HG02870 (cell line): Measurements from ENCODE around the gene CALM3.

Source experiments
- ATAC-seq: cut with Tn5 transposase; IDR thresholded peaks from one replicate; pipeline ENCODE4 v1.9.1; 2021; ENCODE audit warnings: mild to moderate bottlenecking, moderate library complexity; ENCODE audit not compliant: unreplicated experiment

CALM3 gene

DNA sequence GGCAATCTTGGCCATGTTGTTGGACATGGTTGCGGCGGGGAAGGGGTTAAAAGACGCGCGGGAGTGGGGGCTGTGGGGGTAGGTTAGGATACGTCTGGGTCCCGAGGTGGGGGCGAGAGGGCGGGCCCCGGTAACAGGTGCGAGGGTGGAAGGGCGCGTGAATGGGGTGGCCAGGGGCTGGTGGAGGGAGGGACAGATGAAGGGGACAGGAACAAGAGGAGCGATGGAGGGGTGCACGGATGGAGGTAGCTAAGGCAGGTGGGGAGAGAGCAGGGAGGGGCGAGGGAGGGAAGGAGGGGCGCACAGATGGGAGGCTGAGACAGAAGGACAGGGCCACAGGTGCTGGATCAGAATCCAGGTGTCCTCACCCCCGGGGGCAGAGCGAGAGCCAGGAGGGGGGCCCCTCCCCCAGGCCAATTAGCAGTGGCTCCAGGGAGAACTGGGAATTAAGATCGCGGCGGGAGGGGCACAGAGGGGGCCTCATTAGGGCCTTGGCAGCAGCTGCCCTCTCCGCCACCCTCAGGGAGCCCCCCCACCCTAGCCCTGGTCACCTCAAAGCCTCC is 33.6 kb downstream of the CALM3 start:
- ATAC-seq: no peak

DNA sequence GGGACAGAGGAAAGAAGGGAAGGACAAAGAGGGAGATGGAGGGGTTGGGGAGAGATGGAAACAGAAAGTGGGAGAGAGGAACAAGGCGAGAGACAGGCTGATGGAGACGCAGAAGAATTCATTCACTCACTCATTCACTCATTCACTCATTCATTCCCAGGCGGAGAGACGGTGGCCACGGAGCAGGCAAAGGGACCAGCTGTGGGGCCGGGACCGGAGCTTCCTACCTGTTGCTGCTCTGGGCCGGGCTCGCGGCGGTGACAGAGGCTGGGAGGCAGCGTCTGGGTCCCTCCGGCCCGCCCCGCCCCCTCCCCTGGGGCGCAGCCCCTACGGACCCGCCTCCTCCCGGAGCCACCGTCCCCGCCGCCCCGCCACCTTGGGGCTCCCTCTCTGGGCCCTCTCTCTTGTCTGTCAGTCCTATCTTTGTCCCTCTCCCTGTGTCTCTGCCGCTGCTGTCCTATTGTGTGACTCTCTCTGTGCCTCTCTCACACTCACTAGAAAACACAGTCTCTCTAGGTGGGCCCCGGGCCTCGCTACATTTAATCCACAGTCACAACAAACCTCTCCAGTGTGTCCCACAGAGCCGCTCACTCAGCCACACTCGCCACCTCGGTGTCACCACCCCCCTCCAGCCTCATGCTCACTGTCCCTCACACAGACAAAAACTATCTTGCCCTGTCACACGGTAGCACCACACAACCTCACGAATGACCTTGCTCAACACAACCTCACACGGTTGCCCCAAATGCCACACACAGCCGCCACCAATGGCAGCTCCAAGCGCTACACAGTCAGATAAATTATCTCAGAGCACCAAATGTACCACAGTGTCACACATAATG is 35.0 kb downstream of the CALM3 start, which contains the start of gene GNG8:
GNG8 (minus strand) TSS at position 283 of the 842 bp plus-strand sequence. CDS start 1,520 bp downstream, outside the sequence.
- no peak for ATAC-seq

DNA sequence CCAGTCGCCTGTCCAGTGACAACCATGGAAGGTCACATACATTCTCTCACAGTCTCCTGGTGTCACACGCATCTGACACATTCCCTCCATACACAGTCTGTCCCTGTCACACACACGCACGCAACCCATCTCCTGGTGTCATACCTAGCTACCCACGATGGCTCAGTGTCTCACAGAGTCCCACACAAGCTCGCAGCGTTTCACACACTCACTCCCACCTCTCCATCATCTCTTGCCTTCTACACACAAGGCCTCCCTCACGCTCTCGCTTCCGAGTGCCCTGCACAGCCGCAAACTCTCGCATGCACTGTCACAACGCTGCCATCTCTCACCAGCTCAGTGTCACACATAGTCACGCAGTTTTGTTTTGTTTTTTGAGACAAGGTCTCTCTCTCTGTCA is 36.1 kb downstream of the CALM3 start:
- no peak for ATAC-seq

DNA sequence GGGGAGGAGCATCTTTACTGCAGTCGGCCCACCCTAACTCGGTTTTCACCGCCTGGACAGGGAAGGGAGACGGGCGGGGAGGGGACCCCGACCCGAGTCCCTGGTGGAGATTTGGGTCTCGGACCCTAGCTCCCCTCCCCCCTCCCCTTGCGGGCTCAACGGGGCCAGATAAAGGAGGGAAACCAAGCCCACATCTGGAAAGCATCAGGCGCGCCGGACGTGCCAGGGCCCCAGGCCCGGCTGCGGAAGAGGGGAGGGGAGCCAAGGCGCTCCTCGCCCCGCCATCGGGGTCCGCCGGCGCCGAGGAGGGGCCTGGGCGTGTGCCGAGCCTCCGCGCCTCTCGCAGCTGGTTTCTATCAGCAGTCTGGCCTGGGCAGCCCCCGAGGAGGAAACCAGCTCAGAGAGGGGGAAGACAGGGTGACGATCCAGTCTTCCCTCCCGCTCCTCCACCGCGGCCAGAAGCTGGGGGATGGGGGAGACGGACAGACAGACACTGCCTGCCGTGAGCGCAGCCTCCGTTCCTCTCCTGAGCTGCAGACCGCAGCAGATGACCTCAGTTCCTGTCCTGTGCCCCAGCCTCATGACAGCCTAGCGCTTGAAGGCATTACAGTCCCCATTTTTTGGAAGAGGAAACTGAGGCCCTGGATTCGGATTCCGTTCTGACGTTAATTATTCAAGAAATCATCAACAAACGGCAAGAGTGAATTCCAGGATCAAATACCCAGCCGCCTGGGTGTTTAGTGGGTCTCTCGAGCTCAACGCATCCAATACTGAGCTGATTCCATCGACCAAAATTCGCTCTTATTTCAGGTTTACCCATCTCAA is 38.4 kb downstream of the CALM3 start:
- no peak for ATAC-seq

DNA sequence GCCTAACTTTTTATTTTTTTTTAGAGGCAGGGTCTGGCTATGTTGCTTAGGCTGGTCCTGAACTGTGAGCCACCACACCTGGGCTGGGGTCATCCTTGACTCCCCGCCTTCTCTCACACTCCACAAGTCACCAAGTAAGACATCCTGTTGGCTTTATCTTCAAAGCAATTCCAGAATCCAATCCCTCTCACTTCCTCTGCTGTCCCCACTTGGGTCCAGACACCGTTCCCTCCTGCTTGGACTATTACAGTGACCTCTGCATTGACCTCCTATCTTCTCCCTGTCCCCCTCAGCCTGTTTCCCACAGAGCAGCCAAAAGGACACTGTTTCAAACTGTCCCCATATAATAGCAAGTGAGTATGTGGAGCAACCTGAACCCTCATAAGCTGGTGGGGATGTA is 39.5 kb downstream of the CALM3 start:
- no peak for ATAC-seq

DNA sequence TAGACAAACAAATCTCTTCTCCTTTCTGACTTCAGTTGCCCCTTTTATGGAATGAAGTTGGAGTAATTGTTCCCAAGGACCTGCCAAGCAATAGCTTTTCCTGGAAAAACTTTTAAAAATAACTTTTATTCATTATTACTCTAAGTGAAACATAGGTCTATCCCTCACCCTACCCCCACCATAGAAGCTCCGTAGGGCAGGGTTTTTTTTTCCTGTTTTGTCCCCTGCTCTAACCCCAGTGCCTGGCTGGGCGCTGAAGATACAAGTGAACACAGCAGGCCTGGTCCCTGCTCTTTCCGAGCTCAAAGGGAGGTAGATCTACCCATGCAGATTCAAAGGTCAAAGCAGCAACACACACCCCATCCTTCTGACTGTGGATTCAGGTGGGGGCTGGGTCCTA is 43.6 kb downstream of the CALM3 start:
- no peak for ATAC-seq

DNA sequence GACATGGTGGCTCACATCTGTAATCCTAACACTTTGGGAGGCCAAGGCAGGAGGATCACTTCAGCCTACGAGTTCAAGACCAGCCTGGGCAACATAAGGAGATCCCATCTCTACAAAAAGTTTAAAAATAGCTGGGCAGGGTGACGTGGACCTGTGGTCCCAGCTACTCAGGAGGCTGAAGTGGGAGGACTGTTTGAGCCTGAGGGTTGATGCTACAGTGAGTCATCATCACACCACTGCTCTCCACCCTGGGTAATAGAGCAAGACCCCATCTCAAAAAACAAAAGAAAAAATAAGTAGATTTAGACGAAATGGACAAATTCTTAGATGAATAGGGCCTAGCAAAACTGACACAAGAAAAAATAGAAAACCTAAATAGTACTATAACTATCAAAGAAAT is 45.3 kb downstream of the CALM3 start:
- ATAC-seq: no peak

DNA sequence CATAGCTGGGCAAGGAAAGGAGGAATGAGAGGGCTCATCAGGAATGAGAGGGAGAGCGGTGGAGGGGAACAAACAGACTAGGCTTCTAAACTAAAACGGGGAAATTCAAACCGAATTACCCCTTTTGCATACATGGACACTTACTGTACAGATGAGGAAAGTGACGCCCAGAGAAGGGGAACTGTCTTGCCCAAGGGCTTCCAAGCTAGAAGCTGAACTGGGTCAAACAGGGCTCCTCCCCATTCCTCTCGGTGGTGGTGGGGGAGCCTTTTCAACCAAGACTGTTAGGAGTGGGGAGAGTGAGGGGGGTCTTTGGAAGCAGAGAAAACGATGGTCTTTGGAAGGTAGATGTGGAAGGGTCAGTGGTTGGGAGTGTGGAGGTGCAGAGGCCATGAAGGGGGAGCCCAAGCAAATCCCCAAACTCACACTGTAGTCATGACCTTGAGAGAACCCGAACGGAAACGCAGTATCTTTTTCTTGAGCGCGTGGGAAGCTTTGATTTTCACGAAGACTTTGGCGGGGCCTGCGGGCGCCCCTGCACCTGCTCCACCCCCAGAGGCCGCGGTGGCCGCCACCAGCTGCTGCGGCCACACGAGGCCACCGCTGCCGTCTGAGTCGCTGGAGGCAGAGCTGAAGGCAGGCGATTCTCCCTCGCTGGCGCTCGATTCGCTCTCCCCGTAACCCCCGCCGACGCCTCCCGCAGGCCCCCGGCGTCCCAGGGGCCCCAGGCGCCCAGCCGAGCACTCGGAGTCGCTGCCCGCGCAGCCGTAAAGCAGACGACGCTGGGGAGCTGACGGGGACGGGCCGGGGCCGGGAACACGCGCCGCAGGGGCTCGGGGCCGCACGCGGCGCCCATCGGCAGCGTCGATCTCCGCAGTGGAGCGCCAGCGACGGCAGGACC is 47.2 kb downstream of the CALM3 start:
- ATAC-seq: no peak

DNA sequence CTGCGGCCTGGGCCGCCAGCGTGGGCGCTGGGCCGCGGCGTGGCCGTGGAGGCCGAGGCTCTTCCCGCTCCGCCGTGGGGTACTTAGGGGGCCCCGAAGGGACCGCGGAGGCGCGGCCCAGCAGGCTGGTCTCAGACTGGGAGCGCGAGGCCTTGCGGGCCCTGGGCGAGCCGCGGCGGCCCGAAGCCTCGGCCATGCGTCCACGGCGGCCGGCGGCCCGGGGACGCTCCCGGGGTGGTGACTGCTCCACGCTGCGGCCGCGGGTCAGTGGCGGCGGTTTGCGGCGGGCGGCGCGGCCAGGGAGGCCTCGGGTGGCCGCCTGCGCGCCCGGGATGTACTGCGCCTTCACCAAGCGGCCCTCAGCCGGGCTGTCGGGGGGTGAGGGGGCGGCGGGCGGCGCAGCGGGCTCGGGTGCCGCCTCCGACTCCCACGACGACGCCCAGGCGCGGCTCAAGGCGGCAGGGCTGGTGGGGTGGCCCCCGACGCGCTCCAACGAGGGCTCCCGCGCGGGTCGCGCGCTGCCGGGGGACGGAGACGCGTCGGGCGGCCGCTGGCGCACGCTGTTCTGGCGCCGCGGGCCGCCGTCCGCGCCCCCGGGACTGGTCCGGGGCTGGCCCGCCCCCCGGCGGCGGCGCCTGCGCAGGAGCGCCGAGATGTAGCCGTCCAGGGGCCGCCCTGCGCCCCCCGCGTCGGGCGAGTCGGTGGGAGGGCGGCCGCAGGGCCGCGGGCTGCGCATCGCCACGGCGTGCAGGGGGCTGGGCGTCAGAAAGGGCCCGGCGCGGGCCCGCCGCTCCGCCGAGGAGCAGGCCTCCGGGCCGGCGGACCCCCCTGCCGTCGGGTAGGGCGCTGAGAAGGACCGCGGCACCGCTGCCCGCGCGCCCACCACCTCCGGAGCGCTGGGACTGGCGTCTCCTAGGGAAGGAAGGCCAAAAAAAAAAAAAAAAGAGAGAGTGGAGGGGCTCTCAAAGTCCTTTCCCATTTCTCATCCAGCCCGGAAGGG is 48.1 kb downstream of the CALM3 start:
- ATAC-seq: no peak

DNA sequence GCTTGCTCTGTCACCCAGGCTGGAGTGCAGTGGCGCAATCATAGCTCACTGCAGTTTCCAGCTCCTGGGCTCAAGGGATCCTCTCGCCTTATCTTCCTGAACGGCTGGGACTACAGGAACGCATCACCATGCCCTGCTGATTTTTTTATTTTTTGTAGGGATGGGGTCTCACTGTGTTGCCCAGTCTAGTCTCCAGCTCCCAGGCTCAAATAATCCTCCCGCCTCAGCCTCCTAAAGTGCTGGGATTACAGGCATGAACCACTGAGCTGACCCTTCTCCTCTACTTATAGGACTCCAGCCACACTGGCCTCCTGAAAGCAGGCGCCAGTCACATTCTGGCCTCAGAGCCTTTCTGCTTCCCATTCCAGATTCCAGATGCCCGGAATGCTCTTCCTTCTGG is 49.3 kb downstream of the CALM3 start:
- no peak for ATAC-seq

DNA sequence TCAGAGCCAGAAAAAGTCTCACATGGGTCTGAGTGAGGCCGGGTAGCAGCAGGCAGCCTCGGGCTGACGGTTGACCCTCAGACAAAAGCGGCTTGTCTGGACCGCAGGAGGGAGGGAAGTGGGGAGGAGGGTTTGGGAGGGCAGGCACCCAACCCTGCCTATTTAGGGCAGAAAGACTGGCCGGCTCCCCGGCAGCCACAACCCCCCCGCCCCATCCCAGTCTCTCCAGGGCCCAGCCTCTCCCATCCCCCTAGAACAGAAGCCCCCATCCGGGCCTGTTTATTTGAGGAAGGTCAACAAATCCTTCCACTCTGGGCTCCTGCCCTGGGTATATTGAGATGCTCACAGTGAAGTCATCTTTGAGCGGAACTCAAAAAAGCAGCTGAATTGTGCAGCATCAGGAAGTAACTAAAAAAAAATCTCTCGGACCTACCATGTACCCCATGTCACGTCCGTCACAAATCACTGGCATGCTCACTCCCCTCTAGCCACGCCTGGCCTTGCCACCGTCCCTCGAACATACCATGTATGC is 53.6 kb downstream of the CALM3 start:
- ATAC-seq: no peak

DNA sequence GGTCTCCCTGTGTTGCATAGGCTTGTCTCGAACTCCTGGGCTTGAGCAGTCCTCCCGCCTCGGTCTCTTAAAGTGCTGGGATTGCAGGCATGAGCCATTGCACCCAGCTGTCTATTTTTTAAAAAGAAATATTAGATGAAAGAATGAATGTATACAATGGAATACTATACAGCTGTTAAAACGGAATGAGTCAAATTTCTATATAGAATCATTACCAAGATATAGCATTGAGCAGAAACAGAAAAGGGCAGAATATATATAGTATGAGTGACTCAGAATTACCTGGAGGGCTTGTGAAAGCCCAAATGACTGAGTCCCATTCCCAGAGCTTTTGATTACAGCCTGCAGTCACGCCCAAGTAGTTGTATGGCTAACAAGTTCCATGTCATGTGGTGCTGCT is 55.4 kb downstream of the CALM3 start:
- no peak for ATAC-seq

DNA sequence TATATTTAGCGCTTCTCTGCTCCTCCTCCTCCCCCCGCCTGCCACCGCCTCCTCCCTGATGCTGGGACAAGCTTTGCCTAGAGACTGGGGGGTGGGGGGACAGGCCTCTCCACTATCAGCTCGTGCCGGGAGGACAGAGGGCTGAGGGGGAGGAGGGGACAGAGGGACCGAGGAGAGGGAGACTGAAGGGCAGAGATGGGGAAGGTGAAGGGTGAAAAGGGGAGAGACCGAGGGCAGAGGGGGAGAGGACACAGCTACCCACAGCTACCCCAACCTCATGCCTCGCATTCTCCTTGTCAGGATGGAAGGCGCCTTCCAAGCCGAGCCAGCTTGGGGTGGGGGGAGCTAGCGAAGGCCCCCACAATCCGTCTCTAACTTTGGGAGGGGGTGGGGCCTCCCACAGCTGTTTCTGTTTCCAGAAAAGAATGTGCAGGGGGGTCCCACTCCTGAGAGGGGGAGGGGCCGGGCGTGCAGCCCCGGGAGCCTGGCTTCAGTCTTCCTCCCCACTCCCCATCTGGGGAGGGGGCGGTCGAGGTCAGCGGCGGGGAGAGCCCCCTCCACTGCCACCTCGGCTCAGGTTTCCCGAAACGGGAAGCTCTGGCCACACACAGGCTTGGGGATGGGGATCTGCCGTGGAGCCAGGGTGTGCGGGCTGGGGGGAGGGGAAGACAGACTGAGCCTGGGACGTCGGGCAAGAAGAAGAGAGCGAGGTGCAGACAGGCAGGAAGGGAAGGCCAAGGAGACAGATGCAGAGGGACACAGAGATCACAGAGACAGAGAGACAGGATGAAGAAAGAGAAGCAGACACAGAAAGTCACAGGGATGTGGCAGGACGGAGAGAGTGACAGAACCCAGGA is 58.2 kb downstream of the CALM3 start:
- ATAC-seq: no peak

DNA sequence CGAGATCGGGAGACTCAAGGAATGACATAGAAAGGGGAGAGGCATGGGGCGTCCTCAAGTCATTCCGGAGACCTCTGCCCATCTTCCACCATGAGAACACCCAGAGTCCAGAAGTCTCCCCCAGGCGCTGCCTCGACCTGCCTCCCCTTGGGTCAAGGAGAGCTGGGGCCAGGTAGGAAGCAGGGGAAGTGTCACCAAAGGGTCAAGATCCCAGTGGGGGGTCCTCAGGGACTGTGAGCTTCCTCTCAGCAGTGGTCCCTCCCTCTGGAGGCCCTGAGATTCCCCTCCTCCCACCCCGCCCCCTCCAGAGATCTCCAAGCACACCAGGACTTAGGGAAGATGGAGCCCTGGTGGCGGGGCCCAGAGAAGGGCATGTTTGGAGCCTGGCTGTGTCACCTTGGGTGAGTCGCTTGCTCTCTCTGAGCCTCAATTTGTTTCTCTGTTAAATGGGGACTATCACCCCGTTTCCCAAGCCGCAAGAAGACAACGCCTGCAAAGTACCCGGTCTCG is 58.9 kb downstream of the CALM3 start:
- no peak for ATAC-seq
